ENCODE results near the gene KRT38. TPM values are rescaled to one million over a fixed set of nuclear protein-coding genes. Genes with fewer than 3 reads are reported as not detected.

Gene KRT38
- total RNA-seq, 1 experiment from 2014 or later, result not detected

- Histone ChIP-seq H3K27ac (ENCODE audit: low read length) (no peak overlapping the region), H3K9ac (ENCODE audit: low read length) (no peak overlapping the region), H3F3A (ENCODE audit: low read length, unreplicated experiment) (peaks cover 5% of the 10 kb centered on the region), H3K4me3 (ENCODE audit: low read length) (no peak overlapping the region), H3K27me3 (ENCODE audit: low read length) (no peaks in the 10 kb centered on the region), H3K36me3 (ENCODE audit: low read depth, low read length) (no peaks in the 10 kb centered on the region), H2AFZ (ENCODE audit: low read length) (no peak overlapping the region), H3K79me2 (ENCODE audit: low read length) (no peaks in the 10 kb centered on the region), H4K20me1 (ENCODE audit: low read length) (no peaks in the 10 kb centered on the region), H3K4me2 (ENCODE audit: low read length) (no peak overlapping the region), H3K9me2 (replicated peaks; ENCODE audit: low read length) (no peaks in the 10 kb centered on the region), H3K9me3 (ENCODE audit: low read length) (no peaks in the 10 kb centered on the region), H3K4me1 (ENCODE audit: insufficient read depth, low read length) (peaks cover 23% of the 10 kb centered on the region)
- CTCF ChIA-PET, result no interaction called here
- TF ChIP-seq CTCF (conservative IDR thresholded peaks at IDR 0.05; ENCODE audit: low read depth, low read length) (no peak), EZH2 (IDR thresholded peaks at IDR 0.05; ENCODE audit: low read length, unreplicated experiment) (no peak), EZH2phosphoT487 (IDR thresholded peaks at IDR 0.05; ENCODE audit: borderline replicate concordance, low read length) (no peak)
- no TSS peak for BruUV-seq (replicated peaks)
- DNase-seq (no peak), ATAC-seq (no peak)
- POLR2A ChIA-PET (ENCODE audit: unreplicated experiment), result no interaction called here
- intact Hi-C loops (cut with micrococcal nuclease), result no loop called here
Measured at GRCh38 chr17:41468346-41468745, 27.6 kb upstream of the KRT38 start.

GRCh38 chr17:41467561-41467960 lies 26.8 kb upstream of the KRT38 start:
- H4K20me1 ChIP-seq (ENCODE audit: low read length), result no peaks in the 10 kb centered on the region
- TF ChIP-seq CTCF (conservative IDR thresholded peaks at IDR 0.05; ENCODE audit: low read depth, low read length) (no peak), EZH2phosphoT487 (IDR thresholded peaks at IDR 0.05; ENCODE audit: borderline replicate concordance, low read length) (no peak), EZH2 (IDR thresholded peaks at IDR 0.05; ENCODE audit: low read length, unreplicated experiment) (no peak)
- BruUV-seq (replicated peaks), result no TSS peak
- H3K27me3 ChIP-seq (ENCODE audit: low read length), result no peaks in the 10 kb centered on the region
- ChIA-PET POLR2A (ENCODE audit: unreplicated experiment) (no interaction called here), CTCF (no interaction called here)
- H3K4me2 ChIP-seq (ENCODE audit: low read length), result no peak overlapping the region
- ATAC-seq, result no peak
- no peak overlapping the region for H3K27ac ChIP-seq (ENCODE audit: low read length)
- no peaks in the 10 kb centered on the region for H3K9me2 ChIP-seq (replicated peaks; ENCODE audit: low read length)
- no peak for DNase-seq
- H3K9me3 ChIP-seq (ENCODE audit: low read length), result no peaks in the 10 kb centered on the region
- no peak overlapping the region for H3K9ac ChIP-seq (ENCODE audit: low read length)
- H3K4me1 ChIP-seq (ENCODE audit: insufficient read depth, low read length), result peaks cover 25% of the 10 kb centered on the region
- peaks cover 5% of the 10 kb centered on the region for H3F3A ChIP-seq (ENCODE audit: low read length, unreplicated experiment)
- no peak overlapping the region for H2AFZ ChIP-seq (ENCODE audit: low read length)
- H3K79me2 ChIP-seq (ENCODE audit: low read length), result no peaks in the 10 kb centered on the region
- H3K36me3 ChIP-seq (ENCODE audit: low read depth, low read length), result no peaks in the 10 kb centered on the region
- no peak overlapping the region for H3K4me3 ChIP-seq (ENCODE audit: low read length)
- intact Hi-C loops (cut with micrococcal nuclease), result no loop called here

GRCh38 chr17:41466988-41467387 lies 26.2 kb upstream of the KRT38 start, which contains the start of gene KRT32:
Gene KRT32 (minus strand): TSS chr17:41467386. CDS start chr17:41467325, 61 bp downstream.
- H3K9ac ChIP-seq (ENCODE audit: low read length), result no peak within 1 kb of the TSS
- H3K27ac ChIP-seq (ENCODE audit: low read length), result no peak within 1 kb of the TSS
- no peak within 1 kb of the TSS for H3K4me2 ChIP-seq (ENCODE audit: low read length)
- no peaks in the 10 kb centered on the region for H3K9me2 ChIP-seq (replicated peaks; ENCODE audit: low read length)
- H2AFZ ChIP-seq (ENCODE audit: low read length), result no peak within 1 kb of the TSS
- no peaks in the 10 kb centered on the region for H4K20me1 ChIP-seq (ENCODE audit: low read length)
- ATAC-seq (no peak), DNase-seq (no peak)
- H3K9me3 ChIP-seq (ENCODE audit: low read length), result no peaks in the 10 kb centered on the region
- ChIA-PET POLR2A (ENCODE audit: unreplicated experiment) (no interaction called here), CTCF (no interaction called here)
- intact Hi-C loops (cut with micrococcal nuclease), result no loop called here
- peaks cover 25% of the 10 kb centered on the region for H3K4me1 ChIP-seq (ENCODE audit: insufficient read depth, low read length)
- TF ChIP-seq EZH2 (IDR thresholded peaks at IDR 0.05; ENCODE audit: low read length, unreplicated experiment) (no peak), CTCF (conservative IDR thresholded peaks at IDR 0.05; ENCODE audit: low read depth, low read length) (no peak), EZH2phosphoT487 (IDR thresholded peaks at IDR 0.05; ENCODE audit: borderline replicate concordance, low read length) (no peak)
- no peaks in the 10 kb centered on the region for H3K79me2 ChIP-seq (ENCODE audit: low read length)
- no TSS peak for BruUV-seq (replicated peaks)
- no peaks in the 10 kb centered on the region for H3K36me3 ChIP-seq (ENCODE audit: low read depth, low read length)
- no peak within 1 kb of the TSS for H3K4me3 ChIP-seq (ENCODE audit: low read length)
- no peaks in the 10 kb centered on the region for H3K27me3 ChIP-seq (ENCODE audit: low read length)
- peaks cover 5% of the 10 kb centered on the region for H3F3A ChIP-seq (ENCODE audit: low read length, unreplicated experiment)

All from PC-3 (cell line).